ENCODE data around the gene NDUFB2.
"Not testable (repeated sequence)": the region's sequence is repeated elsewhere in the genome, so short reads cannot be mapped to it uniquely, and the experiment has no call there.

The NDUFB2 gene

GRCh38 chr7:140696680-140697446, at the start of gene NDUFB2:
Gene NDUFB2, plus strand, starts transcription at chr7:140696708. Its CDS starts 37 bp downstream, at chr7:140696745.
- peak; percentile 84 for DNase-seq

- peak; percentile 64 for DNase-seq
Observed at GRCh38 chr7:140646931-140647647, 49.4 kb upstream of the NDUFB2 start.

GRCh38 chr7:140649556-140650205, 46.8 kb upstream of the NDUFB2 start:
- no peak for DNase-seq

GRCh38 chr7:140650367-140650766, 46.1 kb upstream of the NDUFB2 start:
- DNase-seq = no peak

- peak; percentile 81 for DNase-seq
Observed at GRCh38 chr7:140653319-140654108, 43.0 kb upstream of the NDUFB2 start.

DNA sequence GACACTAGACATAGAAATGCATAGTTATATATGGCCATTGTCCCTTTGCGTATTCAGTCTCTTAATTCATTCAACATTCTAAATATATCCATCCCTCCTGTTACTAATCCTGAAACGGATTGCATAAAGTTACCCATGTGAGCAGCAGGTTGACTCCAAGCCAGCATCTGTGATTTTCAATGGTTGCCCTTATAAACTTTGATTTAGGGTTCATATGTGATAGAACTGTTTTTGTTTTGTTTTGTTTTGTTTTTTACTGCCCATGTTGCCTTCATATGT, 42.5 kb upstream of the NDUFB2 start:
- no peak for DNase-seq

DNA sequence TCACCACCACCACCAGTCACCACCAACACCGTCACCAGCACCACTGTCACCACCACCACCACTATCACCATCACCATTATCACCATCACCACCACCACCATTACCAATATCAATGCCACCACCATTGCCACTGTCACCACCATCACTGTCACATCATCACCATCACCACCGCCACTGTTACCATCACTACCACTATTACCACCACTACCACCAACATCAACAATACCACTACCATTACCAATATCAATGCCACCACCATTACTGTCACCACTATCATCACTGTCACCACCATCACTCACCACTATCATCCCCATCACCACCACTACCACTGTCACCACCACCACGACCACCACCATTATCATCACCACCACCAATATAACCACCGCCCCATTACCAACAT, 41.8 kb upstream of the NDUFB2 start:
- DNase-seq = no peak

GRCh38 chr7:140655511-140656408, 40.7 kb upstream of the NDUFB2 start:
- DNase-seq = no peak

DNA sequence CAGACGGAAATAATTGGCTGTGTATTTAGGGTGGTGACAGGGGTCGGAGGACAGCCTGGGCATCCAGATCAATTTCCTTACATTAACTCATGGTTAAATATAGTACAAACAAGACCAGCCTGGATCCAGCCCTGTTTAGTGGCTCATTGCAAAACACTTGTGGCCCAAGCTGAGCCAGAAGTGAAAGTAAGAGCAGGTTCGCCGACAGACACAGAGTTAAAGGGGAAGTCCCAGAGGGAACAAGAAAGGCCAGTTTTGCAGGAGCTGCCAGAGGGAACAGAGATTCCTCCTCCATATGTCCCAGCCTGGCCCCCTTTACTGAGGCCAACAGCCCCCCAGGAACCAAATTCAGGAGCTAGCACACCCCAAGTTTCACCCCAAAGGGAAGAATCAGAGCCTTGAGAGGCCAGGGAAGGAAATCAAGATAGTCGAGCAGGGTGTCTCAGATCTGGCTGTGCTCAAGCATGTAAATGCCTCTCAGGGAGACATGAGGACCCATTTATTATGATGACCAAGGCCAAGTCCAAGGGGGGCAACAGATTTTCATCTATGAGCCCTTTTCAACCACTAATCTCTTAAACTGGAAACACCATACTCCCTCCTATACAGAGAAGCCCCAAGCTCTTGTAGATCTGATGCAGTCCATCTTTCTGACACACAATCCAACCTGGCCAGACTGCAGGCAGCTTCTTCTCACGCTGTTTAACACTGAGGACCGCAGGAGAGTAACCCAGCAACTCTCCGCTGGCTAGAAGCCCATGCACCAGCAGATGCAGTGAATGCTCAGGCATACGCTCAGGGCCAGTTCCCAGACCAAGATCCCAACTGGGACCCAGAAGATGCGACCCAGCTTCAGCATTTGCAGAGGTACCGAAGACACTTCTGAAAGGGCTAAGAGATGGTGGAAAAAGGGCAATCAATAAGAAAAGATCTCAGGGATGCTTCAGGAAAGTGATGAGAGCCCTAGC, 39.7 kb upstream of the NDUFB2 start:
- no peak for DNase-seq

DNA sequence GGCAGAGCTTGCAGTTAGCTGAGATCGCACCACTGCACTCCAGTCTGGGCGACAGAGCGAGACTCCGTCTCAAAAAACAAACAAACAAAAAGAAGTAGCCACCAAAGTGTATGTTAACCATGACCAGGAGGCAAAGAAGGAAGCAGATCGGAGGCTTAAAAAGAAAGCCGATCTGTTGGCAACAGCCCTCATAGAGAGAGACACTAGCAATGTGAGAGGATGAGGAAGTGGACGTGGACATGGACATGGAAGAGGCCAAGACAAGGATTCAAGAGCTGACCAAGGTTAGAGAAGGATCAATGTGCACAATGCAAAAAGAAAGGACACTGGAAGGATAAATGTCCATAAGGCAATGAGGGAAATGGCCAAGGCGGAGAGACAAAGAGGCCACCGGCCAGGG, 38.6 kb upstream of the NDUFB2 start:
- DNase-seq = no peak

- DNase-seq = no peak
Observed at GRCh38 chr7:140659856-140660255, 36.7 kb upstream of the NDUFB2 start.

DNA sequence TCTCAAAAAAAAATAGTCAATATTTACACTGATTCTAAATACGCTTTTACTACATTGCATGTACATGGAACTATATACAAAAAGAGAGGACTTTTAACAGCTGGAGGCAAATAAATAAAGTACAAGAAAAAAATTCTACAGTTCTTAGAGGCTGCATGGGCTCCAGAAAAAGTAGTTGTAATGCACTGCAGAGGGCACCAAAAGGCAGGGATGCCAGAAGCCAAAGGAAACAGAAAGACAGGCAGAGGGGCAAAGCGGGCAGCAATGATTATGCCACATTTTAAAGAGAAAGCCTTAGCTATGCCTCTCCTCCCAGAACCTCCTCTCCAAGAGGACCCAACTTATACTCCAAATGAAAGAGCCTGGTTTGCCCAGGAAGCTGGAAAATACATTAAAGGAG, 35.4 kb upstream of the NDUFB2 start:
- no peak for DNase-seq

DNA sequence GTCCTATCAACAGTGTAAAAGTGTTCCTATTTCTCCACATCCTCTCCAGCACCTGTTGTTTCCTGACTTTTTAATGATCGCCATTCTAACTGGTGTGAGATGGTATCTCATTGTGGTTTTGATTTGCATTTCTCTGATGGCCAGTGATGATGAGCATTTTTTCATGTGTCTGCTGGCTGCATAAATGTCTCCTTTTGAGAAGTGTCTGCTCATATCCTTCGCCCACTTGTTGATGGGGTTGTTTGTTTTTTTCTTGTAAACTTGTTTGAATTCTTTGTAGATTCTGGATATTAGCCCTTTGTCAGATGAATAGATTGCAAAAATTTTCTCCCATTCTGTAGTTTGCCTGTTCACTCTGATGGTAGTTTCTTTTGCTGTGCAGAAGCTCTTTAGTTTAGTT, 33.6 kb upstream of the NDUFB2 start:
- not testable (repeated sequence) for DNase-seq

- no peak for DNase-seq
Observed at GRCh38 chr7:140667476-140667875, 29.0 kb upstream of the NDUFB2 start.

DNA sequence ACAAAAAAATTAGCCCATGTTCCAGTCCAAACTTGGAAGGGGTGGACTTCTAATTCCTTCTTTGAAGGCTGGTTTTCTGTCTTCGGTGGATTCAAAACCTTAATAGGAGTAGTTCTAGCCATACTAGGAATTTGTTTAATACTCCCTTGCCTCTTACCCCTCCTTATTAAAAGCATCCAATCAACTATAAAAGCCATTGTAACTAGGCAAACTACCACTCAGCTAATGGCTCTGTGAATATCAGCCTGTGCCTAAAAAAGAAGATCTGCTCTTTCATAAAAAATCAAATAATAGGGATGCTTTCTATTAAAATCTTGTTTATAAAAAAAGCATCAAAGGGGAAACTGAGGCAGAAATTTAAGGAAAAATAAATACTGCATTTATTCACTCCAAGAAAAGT, 27.9 kb upstream of the NDUFB2 start:
- no peak for DNase-seq

- no peak for DNase-seq
Observed at GRCh38 chr7:140669352-140669751, 27.2 kb upstream of the NDUFB2 start.

- DNase-seq = not testable (repeated sequence)
Observed at GRCh38 chr7:140669862-140670261, 26.6 kb upstream of the NDUFB2 start.

DNA sequence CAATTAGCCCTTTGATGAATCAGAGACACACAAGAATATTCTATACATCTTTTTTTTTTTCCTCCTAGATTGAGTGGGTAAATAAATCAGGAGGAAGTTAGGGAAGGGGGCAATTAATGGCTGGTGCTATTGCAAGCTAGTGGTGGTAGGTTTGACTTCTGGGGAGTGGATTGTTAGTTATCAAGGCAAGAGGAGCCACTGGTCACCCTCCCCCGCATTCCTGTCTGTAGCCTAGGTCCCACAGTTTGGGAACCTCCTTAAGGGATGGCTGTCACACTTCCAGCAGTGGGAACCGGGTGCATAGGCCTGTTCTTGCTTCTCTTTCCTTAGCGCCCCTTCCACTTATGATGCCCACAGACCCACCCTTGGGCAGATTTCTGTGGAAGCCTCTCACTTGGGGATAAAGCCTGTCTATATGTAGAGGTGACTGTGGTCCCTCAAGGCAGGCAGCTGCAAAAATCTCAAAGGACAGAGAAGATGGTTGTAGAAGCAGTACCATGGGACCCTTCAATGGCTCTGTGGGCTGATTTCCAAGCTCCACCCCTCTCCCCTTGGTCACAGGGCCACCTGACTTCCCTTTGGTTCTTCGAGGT, 26.1 kb upstream of the NDUFB2 start:
- DNase-seq = no peak

- no peak for DNase-seq
Observed at GRCh38 chr7:140671966-140672365, 24.5 kb upstream of the NDUFB2 start.

DNA sequence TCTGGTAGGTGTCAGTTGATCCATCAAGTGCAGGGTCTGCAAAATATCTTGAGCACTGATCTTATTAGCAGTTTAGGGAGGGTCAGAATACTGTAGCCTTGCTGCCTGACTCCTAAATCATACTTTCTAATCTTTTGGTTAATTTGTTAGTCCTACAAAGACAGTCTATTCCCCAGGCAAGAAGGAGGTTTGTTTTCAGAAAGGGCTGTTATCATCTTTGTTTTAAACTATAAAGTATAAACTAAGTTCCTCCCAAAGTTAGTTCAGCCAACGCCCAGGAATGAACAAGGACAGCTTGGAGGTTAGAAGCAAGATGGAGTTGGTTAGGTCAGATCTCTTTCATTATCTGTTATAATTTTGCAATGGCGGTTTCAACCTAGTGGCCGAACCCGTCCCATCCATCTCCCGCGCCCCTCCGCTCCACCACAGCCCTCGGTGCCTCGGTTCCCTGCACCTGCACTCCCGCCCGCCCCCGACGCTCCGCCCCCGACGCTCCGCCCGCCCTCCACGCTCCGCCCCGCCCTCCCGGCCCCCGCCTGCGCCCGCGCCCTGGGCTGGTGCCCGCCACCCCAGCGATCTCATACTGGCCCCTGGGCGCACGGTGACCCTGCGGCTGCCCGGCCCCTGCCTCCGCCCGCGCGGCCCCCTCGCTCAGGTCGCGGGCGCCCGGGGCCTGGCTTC, 24.0 kb upstream of the NDUFB2 start, which contains the start of gene ADCK2:
Gene ADCK2 (plus strand): TSS at position 564 of the 681 bp plus-strand sequence. CDS start 386 bp downstream, outside the sequence.
- DNase-seq = peak; percentile 60
